Measurements from ENCODE around the gene CROCC2. TPM values are rescaled to one million over a fixed set of nuclear protein-coding genes. Genes with fewer than 3 reads are reported as not detected.

CROCC2 gene
- total RNA-seq, 6 donors from 2014 or later: 0.23 to 17.8 (median 7.6) TPM

DNA sequence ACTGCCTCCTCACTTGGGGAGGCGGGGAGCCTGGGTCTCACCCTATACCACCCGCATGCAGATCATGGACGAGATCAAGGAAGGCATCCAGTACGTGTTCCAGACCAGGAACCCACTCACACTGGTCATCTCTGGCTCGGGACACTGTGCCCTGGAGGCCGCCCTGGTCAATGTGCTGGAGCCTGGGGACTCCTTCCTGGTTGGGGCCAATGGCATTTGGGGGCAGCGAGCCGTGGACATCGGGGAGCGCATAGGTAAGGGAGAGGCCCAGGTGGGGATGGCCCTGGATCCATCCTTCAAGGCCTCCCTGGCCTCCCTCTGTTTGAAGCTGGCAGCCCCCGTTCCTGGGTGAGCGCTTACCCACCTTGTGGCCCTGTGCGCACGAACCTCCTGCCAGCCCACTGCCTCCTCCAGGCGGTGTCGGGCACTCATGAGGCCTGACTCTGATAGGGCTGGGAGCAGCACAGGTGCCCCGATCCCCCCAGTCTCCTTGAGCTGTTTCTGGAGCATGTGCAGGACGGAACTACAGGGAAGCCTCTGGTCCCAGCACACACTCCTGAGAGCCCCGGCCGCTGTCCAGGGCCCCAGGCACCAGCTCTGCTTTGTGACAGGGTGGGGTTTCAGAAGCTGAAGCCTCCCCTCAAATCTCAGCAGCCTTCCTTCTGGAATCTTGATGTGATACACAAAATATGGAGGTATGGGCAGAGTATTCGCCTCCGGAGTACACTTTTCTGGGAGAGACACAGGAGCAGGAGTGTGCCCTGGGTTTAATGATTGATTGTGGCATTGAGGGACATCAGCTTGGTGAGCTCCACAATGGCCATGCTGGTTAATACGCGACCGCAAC is 36.8 kb upstream of the CROCC2 start:
- WGBS, 2 donors: 90 to 91% methylated on average over 17 to 24 of the region's 25 CpGs
- H3K27me3 ChIP-seq: no peaks in the 10 kb centered on the region
- no peak for ATAC-seq (ENCODE audit: low FRiP score in 2 of 2)
- H3K4me1 ChIP-seq: no peaks in the 10 kb centered on the region
- no peaks in the 10 kb centered on the region for H3K36me3 ChIP-seq
- no peak overlapping the region for H3K27ac ChIP-seq
- TF ChIP-seq POLR2A (IDR thresholded peaks at IDR 0.05): no peak
- TF ChIP-seq, protein P1, sequence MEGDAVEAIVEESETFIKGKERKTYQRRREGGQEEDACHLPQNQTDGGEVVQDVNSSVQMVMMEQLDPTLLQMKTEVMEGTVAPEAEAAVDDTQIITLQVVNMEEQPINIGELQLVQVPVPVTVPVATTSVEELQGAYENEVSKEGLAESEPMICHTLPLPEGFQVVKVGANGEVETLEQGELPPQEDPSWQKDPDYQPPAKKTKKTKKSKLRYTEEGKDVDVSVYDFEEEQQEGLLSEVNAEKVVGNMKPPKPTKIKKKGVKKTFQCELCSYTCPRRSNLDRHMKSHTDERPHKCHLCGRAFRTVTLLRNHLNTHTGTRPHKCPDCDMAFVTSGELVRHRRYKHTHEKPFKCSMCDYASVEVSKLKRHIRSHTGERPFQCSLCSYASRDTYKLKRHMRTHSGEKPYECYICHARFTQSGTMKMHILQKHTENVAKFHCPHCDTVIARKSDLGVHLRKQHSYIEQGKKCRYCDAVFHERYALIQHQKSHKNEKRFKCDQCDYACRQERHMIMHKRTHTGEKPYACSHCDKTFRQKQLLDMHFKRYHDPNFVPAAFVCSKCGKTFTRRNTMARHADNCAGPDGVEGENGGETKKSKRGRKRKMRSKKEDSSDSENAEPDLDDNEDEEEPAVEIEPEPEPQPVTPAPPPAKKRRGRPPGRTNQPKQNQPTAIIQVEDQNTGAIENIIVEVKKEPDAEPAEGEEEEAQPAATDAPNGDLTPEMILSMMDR (IDR thresholded peaks at IDR 0.05): no peak
- no peak for TF ChIP-seq POLR2AphosphoS5 (IDR thresholded peaks at IDR 0.05)
- no peak for TF ChIP-seq EP300 (IDR thresholded peaks at IDR 0.05)
- peak in 1 of 2 donors; percentile 65 for DNase-seq
- H3K9me3 ChIP-seq: no peaks in the 10 kb centered on the region
- H3K4me3 ChIP-seq: no peak overlapping the region

DNA sequence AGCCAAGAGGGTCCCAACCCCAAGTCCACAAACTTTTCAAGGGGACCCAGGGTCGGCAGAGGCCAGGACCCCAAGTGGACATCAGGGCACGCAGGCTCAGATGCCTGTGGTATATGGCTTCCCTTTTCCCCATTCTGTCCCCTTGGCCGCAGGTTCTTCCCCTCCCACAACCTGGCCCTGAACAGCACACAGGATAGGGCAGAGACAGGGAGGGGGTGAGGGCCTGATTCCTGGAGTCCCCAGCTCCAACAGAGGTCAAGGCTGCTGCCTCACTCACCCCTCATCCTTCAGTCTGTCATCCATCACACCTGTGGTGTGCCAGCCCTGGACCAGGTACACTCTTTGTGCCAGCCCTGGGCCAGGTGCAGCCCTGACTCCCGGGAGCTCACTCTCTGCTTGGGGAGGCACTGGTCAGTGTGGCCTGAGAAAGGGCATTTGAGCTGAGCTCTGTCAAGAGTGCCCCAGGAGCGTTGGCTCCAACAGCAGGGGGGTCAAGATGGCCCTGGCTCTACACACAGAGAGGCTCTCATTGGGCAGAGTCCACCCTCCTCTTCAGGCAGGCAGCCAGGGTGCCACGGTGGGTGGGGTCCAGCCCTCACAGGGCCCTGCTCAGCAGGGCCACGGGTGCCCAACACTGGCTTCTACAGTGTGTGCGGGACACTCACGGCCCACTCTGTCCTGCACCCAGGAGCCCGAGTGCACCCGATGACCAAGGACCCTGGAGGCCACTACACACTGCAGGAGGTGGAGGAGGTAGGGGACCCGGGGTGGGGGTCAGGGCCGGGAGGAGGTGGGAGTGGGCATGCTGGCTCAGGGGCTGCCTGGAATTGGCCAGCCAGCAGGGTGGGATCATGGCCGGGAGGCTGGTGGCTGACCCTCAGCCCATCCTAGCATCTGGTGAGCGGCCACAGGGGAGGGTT is 35.9 kb upstream of the CROCC2 start:
- H3K36me3 ChIP-seq: no peaks in the 10 kb centered on the region
- 84 to 92% methylated on average over 4 to 13 of the region's 15 CpGs for WGBS, 2 donors
- ATAC-seq (ENCODE audit: low FRiP score in 2 of 2): no peak
- no peak overlapping the region for H3K4me3 ChIP-seq
- peak in 1 of 2 donors; percentile 45 for DNase-seq
- H3K4me1 ChIP-seq: no peaks in the 10 kb centered on the region
- H3K27me3 ChIP-seq: no peaks in the 10 kb centered on the region
- no peaks in the 10 kb centered on the region for H3K9me3 ChIP-seq
- H3K27ac ChIP-seq: no peak overlapping the region
- TF ChIP-seq POLR2A (IDR thresholded peaks at IDR 0.05) (no peak), EP300 (IDR thresholded peaks at IDR 0.05) (no peak), POLR2AphosphoS5 (IDR thresholded peaks at IDR 0.05) (no peak)
- TF ChIP-seq, protein P1 (IDR thresholded peaks at IDR 0.05): no peak

DNA sequence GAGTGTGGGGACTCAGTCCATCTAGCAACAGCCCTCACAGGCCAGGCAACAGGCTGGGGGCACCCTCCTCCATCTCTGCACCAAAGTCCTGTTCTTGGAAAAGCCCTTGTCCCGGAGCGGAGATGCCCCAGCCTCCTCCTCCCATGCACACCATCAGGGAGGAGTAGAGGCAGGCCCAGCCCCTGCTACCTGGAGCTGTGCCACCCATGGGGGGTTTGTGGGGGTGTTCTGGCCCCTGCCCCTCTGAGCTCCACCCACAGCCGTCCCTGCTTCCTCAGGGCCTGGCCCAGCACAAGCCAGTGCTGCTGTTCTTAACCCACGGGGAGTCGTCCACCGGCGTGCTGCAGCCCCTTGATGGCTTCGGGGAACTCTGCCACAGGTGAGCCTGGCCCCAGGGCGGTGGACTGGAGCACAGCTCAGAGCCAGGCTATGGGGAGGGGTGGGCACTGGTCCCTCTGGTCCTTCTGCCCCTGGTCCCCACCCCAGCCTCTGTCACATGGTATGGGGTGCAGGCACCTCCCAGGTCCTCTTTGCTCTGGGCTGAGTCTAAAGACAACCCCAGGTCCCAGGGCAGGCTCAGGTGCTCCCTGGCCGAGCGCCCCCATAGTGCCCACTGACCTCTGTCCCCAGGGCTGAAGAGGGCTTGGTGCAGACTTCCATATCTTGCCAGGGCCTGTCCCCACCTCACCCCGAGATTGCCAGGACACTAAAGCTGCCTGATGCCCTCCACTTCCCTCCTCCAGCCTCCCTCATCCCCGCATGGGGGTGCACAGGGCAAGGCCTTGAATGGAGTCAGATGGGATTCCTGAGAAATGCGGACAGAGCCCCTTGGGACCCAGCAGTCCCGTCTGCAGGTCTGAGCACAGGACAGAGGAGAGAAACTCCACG is 34.8 kb upstream of the CROCC2 start:
- DNase-seq: peak in 1 of 2 donors; percentile 53
- WGBS, 2 donors: 82 to 93% methylated on average over 11 to 14 of the region's 16 CpGs

More for the DNA sequence above, 34.8 kb upstream of the CROCC2 start:
- no peaks in the 10 kb centered on the region for H3K4me1 ChIP-seq
- H3K27ac ChIP-seq: no peak overlapping the region
- H3K36me3 ChIP-seq: no peaks in the 10 kb centered on the region
- H3K27me3 ChIP-seq: no peaks in the 10 kb centered on the region
- no peak overlapping the region for H3K4me3 ChIP-seq
- TF ChIP-seq EP300 (IDR thresholded peaks at IDR 0.05): no peak
- no peak for TF ChIP-seq POLR2AphosphoS5 (IDR thresholded peaks at IDR 0.05)
- TF ChIP-seq, protein P1 (IDR thresholded peaks at IDR 0.05): no peak
- no peak for TF ChIP-seq POLR2A (IDR thresholded peaks at IDR 0.05)
- no peak for ATAC-seq (ENCODE audit: low FRiP score in 2 of 2)
- no peaks in the 10 kb centered on the region for H3K9me3 ChIP-seq
